Measurements from ENCODE around the gene C1orf185. TPM values are rescaled to one million over a fixed set of nuclear protein-coding genes. Genes with fewer than 3 reads are reported as not detected.

The C1orf185 gene
- polyA plus RNA-seq, 6 donors from 2014 or later = not detected

DNA sequence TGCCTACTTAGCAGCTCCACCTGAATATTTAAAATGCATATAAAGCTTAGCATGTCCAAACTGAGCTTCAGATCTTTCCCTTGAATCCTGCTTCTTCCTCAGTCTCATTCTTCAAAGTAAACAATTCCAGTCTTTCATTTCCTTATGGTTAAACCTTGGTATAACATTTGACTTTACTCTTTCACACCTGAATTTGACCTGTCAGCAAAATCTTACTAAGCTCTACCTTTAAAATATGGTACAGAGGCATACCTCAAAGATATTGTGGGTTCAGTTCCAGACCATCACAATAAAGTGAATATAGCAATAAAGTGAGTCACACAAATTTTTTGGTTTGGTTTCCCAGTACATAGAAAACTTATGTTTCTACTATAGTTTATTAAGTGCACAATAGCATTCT is 91.5 kb downstream of the C1orf185 start:
- H3K27me3 Mint-ChIP-seq = peaks cover 0 to 8% (median 4%) of the 10 kb centered on the region in 3 donors
- no peaks in the 10 kb centered on the region for H3K9me3 Mint-ChIP-seq
- ATAC-seq (ENCODE audit: low read depth in 2 of 2) = no peak

More for the DNA sequence above, 91.5 kb downstream of the C1orf185 start:
- H3K4me3 Mint-ChIP-seq = no peak overlapping the region
- no peaks in the 10 kb centered on the region for H3K4me1 Mint-ChIP-seq
- no peak overlapping the region for H3K27ac Mint-ChIP-seq
- H3K36me3 Mint-ChIP-seq = no peaks in the 10 kb centered on the region
- DNase-seq = no peak

Other genes with a start within 250 kb of the C1orf185 start
- gene FAF1, start 142.0 kb upstream of the C1orf185 start, polyA plus RNA-seq (ENCODE audit: low read depth in 6 of 6) = 10 to 100 TPM; 36.4 to 66.5 (median 43.2) TPM
- 1 to 10 TPM in 3 of 6 donors, under 1 TPM in 2, not detected in 1; 0.57 to 1.1 (median 1.1) TPM for gene CDKN2C, start 132.0 kb upstream of the C1orf185 start, polyA plus RNA-seq (ENCODE audit: low read depth in 6 of 6)
- gene RNF11, start 134.0 kb downstream of the C1orf185 start, polyA plus RNA-seq (ENCODE audit: low read depth in 6 of 6) = 10 to 100 TPM in 2 of 6 donors, 1 to 10 TPM in 4; 5.4 to 14.3 (median 8.3) TPM
- gene TTC39A, start 228.3 kb downstream of the C1orf185 start, polyA plus RNA-seq (ENCODE audit: low read depth in 6 of 6) = not detected